ENCODE measurements around the gene GSS. TPM values are rescaled to one million over a fixed set of nuclear protein-coding genes. Genes with fewer than 3 reads are reported as not detected.

The GSS gene
- total RNA-seq, 1 experiment from 2014 or later, result 131 TPM

GRCh38 chr20:34993941-34994508, 38.4 kb upstream of the GSS start:
- intact Hi-C loops (cut with micrococcal nuclease; ENCODE audit: unreplicated experiment), result no loop called here
- Histone ChIP-seq H3K36me3 (ENCODE audit: low read depth) (no peaks in the 10 kb centered on the region), H2AFZ (no peak overlapping the region), H3K27me3 (ENCODE audit: insufficient read depth, low read depth) (no peaks in the 10 kb centered on the region), H3K79me2 (ENCODE audit: low read depth) (no peaks in the 10 kb centered on the region), H3F3A (ENCODE audit: insufficient read depth, low read depth) (0 out of 2 replicates have a peak, but pooled peaks cover 8% of the 10 kb centered on the region), H3K4me3 (no peak overlapping the region), H3K4me2 (no peak overlapping the region), H3K9me3 (ENCODE audit: insufficient read depth, low read depth) (no peaks in the 10 kb centered on the region), H3K9me2 (ENCODE audit: insufficient read depth) (no peaks in the 10 kb centered on the region), H3K27ac (no peak overlapping the region), H3K4me1 (replicated peaks; ENCODE audit: insufficient read depth) (no peaks in the 10 kb centered on the region), H4K20me1 (ENCODE audit: insufficient read depth) (no peaks in the 10 kb centered on the region; the same call in 1 of the 2 replicates)
- DNase-seq, result no peak
- no TSS peak for BruUV-seq (replicated peaks)
- TF ChIP-seq EZH2 (IDR thresholded peaks at IDR 0.05; ENCODE audit: low read depth) (no peak), CTCF (conservative IDR thresholded peaks at IDR 0.05) (no peak)
- CTCF ChIA-PET, result no interaction called here
- POLR2A ChIA-PET (ENCODE audit: unreplicated experiment), result no interaction called here

- Histone ChIP-seq H3K4me3 (no peak overlapping the region), H3K27me3 (ENCODE audit: insufficient read depth, low read depth) (no peaks in the 10 kb centered on the region), H3F3A (ENCODE audit: insufficient read depth, low read depth) (peaks cover 13% of the 10 kb centered on the region; the same call in 1 of the 2 replicates), H3K4me2 (no peak overlapping the region), H4K20me1 (ENCODE audit: insufficient read depth) (no peaks in the 10 kb centered on the region; the same call in 1 of the 2 replicates), H3K9me3 (ENCODE audit: insufficient read depth, low read depth) (no peaks in the 10 kb centered on the region), H3K9me2 (ENCODE audit: insufficient read depth) (no peaks in the 10 kb centered on the region), H3K36me3 (ENCODE audit: low read depth) (no peaks in the 10 kb centered on the region), H3K4me1 (replicated peaks; ENCODE audit: insufficient read depth) (no peaks in the 10 kb centered on the region), H2AFZ (no peak overlapping the region), H3K79me2 (ENCODE audit: low read depth) (no peaks in the 10 kb centered on the region), H3K27ac (no peak overlapping the region)
- intact Hi-C loops (cut with micrococcal nuclease; ENCODE audit: unreplicated experiment), result no loop called here
- no TSS peak for BruUV-seq (replicated peaks)
- ChIA-PET POLR2A (ENCODE audit: unreplicated experiment) (no interaction called here), CTCF (no interaction called here)
- TF ChIP-seq EZH2 (IDR thresholded peaks at IDR 0.05; ENCODE audit: low read depth) (no peak), CTCF (conservative IDR thresholded peaks at IDR 0.05) (no peak)
- no peak for DNase-seq
These were observed 37.3 kb upstream of the GSS start for GRCh38 chr20:34992751-34993417.

- intact Hi-C loops (cut with micrococcal nuclease; ENCODE audit: unreplicated experiment), result no loop called here
- Histone ChIP-seq H3K27ac (no peak overlapping the region), H3F3A (ENCODE audit: insufficient read depth, low read depth) (peaks cover 13% of the 10 kb centered on the region; the same call in 1 of the 2 replicates), H3K4me1 (replicated peaks; ENCODE audit: insufficient read depth) (no peaks in the 10 kb centered on the region), H3K9me3 (ENCODE audit: insufficient read depth, low read depth) (no peaks in the 10 kb centered on the region), H3K27me3 (ENCODE audit: insufficient read depth, low read depth) (no peaks in the 10 kb centered on the region), H3K4me3 (no peak overlapping the region), H3K4me2 (no peak overlapping the region), H3K9me2 (ENCODE audit: insufficient read depth) (no peaks in the 10 kb centered on the region), H2AFZ (no peak overlapping the region), H3K36me3 (ENCODE audit: low read depth) (no peaks in the 10 kb centered on the region), H4K20me1 (ENCODE audit: insufficient read depth) (no peaks in the 10 kb centered on the region), H3K79me2 (ENCODE audit: low read depth) (no peaks in the 10 kb centered on the region)
- ChIA-PET POLR2A (ENCODE audit: unreplicated experiment) (interaction anchor here (0.6 kb wide), 1 partner anchor 50 kb away, joined by 4 read pairs; no protein-coding TSS in a partner anchor), CTCF (no interaction called here)
- no TSS peak for BruUV-seq (replicated peaks)
- TF ChIP-seq CTCF (conservative IDR thresholded peaks at IDR 0.05), result no peak
- no peak for TF ChIP-seq EZH2 (IDR thresholded peaks at IDR 0.05; ENCODE audit: low read depth)
- no peak for DNase-seq
These were observed 35.1 kb upstream of the GSS start for GRCh38 chr20:34990661-34991214.
